GM19452 (cell line): ENCODE results near the gene TRUB1.
"Not testable (repeated sequence)": the region's sequence is repeated elsewhere in the genome, so short reads cannot be mapped to it uniquely, and the experiment has no call there.

ENCODE experiments used
- ATAC-seq: cut with Tn5 transposase; IDR thresholded peaks from one replicate; pipeline ENCODE4 v1.9.1; 2021; ENCODE audit not compliant: unreplicated experiment

Gene TRUB1

DNA sequence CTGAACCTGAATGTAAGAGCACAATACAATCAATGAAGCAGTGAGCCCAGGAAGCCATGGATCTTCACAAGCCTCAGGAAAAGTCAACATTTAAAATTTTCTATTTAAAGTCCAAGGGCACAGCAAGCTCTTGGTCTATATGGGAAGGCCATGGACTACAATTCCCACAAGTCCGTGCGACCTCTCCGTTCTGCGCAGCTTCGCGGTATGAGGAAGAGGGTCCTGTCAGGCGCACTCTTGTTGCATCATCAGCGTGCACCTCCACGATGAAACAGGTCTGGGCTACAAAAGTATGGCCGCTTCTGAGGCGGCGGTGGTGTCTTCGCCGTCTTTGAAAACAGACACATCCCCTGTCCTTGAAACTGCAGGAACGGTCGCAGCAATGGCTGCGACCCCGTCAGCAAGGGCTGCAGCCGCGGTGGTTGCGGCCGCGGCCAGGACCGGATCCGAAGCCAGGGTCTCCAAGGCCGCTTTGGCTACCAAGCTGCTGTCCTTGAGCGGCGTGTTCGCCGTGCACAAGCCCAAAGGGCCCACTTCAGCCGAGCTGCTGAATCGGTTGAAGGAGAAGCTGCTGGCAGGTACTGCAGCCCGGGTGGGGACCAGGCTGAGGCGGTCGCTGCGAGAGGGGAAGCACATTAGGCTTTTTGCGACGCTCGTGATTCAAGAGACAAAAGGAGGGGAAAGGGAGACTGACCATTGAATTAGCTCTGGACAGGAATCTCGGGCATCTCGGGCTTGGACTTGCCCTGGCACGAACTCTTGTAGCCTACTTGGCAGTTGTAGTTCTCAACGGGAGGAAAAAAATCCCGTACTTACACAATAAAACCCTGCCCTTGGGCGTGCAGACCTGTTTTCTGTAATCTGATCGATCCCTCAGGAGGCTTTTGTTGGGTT, at the start of gene TRUB1:
Gene TRUB1, plus strand, starts transcription at position 234 of the 894 bp plus-strand sequence. Its CDS starts 59 bp downstream, at position 293.
- peak; percentile 100 for ATAC-seq

DNA sequence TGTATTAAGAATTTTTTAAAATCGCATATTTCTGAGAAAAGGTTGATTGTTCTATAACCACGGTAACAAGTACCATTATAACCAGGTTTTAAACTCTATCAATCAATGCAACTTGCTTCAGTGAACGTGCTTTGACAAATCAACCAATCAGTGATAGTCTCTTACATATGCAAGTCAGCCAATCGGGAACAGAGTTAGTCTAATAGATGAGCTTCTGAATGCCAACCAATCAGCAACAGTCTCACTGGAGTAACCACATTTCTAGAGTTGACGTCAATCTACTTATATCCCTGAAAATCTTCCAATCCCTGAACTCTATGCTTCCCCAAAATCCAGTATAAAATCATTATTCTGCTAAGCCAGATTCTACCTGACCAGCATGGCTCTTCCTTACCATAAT, 44.7 kb upstream of the TRUB1 start:
- ATAC-seq: no peak

DNA sequence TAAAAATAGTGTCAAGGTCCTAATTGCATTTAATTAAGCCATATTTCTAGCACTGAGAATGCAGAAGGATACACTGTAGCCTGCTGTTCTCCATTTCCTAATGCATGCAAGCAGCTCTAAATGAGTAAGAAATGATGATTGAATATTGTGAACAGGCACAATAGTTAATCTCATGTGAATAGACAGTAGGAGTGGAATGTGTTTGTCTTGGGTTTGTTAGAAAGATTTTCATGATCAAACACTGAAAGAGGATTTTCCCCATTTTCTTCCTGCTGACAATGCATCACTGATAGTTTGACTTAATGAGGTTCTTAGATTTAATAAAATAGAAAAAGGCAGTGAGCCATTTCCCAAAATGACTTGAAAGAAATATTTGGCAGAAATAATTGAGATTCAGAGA, 43.1 kb upstream of the TRUB1 start:
- ATAC-seq: no peak

DNA sequence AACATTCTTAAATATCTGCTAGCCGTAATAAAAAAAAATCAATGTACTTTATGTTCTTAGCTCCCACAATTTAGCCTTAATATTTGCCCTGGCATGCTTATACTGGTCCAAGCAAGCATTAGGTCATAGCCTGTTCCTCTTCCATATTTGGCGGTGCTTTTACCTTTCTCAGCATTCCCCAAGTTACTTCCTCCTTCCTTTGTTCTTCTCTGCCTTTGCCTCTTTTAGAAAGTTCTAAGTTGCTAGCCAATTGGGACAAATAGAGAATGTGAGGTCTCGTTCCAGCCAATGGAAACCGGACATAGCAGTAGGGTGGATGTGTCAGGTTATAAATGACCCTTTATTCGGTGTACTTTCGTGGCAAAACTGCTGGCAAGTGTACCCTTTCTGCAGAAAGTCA, 41.0 kb upstream of the TRUB1 start:
- ATAC-seq: not testable (repeated sequence)

DNA sequence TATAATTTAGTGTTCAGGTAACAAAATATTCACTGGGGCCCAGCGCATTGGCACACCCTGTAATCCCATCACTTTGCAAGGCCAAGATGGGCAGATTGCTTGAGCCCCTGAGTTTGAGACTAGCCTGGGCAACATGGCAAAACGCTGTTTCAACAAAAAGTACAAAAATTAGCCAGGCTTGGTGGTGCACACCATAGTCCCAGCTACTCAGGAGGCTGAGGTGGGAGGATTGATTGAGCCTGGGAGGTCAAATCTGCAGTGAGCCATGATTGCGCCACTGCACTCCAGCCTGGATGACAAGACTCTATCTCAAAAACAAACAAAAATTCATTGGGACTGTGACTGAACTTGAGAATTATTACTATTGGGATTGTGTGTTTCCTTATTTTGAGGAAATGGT, 40.4 kb upstream of the TRUB1 start:
- ATAC-seq: no peak

DNA sequence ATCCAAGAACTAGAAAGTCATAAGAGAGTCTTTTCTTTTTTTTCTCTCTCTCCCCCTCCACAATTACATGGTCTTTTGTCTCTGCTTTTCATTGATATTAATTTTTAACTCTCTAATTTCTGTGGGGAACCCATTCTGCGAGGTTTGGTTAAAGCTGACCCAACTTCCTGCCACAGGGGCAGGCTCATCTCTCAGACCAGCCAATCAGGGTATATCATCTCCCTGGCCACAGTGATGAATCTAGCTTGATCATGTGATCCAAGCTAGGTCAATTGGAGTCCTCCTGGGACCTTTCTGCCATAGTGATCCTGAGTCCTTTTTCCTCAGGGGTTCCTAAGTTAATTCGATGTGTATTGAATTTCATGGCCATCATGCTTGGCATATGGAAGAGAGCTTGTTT, 38.0 kb upstream of the TRUB1 start:
- ATAC-seq: peak; percentile 66

DNA sequence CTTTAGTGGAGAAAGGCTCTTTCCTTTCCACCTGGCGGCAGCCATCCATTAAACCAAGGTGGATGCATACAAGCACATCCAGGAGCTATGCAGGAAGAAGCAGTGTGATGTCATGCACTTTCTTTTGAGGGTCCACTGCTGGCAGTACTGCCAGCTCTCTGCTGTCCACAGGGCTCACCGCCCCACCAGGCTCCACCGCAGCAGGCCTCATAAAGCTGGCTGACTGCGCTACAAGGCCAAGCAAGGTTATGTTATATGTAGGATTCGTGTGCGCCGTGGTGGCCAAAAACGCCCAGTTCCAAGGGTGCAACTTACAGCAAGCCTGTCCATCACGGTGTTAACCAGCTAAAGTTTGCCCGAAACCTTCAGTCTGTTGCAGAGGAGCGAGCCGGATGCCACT, 37.3 kb upstream of the TRUB1 start:
- ATAC-seq: no peak

DNA sequence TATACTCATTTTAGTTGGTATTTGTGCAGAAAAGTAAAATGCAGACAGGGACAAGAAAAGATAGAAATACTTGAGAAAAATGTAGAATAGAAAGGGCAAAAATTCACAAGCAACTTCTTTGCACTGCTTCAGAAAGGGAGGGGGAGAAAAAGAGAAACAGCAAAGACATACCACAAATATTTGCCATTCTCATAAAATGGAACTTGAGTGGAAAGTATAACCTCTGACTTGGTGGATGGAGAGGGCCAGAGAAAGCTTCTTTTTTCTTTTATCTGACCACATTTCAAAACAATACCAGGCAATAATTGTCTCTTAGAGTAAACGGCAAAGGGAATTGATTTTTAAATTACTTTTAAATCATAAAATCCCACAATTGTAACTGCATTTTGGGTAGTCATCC, 35.8 kb upstream of the TRUB1 start:
- ATAC-seq: no peak

DNA sequence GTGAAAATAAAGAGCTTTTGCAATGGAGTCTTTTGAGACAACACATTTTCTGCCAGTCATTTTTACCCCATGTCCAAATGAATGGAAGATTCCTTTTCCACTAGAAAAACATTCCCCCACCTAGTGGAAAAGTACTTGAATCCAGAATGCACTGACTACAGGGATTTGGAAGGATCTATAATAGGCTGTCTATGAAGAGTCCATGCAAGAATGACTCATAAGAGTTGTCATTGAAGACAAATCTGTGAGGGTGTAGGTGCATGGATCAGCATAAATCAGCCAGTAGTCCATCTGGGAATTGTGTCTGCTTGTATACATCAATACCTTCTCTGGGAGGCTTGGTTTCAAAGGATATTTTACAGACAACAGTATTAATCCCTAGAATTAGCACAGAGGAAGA, 32.5 kb upstream of the TRUB1 start:
- no peak for ATAC-seq

DNA sequence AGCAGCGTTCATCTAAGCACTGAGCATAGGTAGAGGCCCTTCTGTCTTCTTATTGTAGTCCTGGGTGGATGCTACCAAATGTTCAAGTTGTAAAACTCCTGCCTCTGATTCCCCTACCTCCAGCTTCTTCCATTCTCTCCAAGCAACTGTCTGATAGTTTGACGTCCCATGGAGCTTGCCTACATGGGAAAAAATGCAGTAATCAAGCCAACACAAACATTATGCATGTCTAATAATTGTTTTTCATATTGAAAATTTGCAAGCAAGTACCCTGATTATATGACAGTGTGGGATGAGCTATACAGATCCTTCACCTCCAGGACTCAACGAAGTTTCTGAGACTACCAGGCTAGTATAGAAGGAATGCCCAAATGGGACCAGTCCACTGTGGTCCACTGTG, 31.0 kb upstream of the TRUB1 start:
- no peak for ATAC-seq

DNA sequence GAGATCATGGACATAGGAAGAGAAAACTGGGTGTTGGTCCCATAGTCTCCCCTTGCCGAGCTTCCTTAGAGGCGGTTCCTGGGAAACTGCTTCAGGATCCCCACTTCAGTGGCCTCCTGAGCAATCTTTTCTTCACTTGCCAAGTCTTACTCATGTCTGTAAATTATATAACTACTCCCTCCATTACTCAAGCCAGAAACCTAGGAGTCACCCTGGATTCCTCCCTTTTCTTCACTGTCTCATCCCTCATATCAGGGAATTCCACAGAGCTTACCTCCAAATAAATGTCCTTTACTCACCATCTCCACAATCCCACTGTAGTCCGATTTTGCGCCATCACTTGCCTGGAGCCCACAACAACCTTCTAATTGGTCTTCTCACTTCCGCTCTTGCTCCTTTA, 29.1 kb upstream of the TRUB1 start:
- ATAC-seq: no peak

DNA sequence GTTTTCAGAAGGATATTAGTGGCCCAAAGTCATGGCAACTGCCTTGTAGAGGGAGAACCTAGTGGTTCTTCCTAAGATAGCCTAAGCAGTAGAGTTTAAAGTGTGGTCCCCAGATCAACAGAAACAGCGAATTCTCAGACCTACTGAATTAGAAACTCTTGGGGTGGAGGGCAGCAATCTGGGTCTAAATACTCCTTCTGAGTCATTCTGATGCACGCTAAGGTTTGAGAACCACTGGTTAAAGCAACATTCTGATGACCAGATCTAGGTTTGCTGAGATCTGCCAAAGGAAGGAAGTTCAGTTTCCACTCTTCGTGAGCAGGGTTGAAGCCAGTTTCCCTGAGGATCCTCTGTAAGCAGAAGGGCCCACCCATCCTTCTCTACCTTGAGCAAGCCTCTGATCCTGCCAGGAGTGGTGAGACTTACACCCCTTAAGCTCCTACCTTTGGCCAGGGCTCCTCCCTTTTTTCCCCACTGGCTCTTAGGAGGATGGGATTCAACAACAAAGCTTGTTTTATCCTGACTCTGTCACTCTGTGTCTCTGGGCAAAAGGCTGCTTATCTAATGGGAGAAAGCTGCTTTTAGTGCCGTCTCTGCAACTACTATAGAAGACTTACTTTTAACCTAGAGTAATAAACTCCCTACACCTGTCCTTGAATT, 26.8 kb upstream of the TRUB1 start:
- peak; percentile 60 for ATAC-seq

DNA sequence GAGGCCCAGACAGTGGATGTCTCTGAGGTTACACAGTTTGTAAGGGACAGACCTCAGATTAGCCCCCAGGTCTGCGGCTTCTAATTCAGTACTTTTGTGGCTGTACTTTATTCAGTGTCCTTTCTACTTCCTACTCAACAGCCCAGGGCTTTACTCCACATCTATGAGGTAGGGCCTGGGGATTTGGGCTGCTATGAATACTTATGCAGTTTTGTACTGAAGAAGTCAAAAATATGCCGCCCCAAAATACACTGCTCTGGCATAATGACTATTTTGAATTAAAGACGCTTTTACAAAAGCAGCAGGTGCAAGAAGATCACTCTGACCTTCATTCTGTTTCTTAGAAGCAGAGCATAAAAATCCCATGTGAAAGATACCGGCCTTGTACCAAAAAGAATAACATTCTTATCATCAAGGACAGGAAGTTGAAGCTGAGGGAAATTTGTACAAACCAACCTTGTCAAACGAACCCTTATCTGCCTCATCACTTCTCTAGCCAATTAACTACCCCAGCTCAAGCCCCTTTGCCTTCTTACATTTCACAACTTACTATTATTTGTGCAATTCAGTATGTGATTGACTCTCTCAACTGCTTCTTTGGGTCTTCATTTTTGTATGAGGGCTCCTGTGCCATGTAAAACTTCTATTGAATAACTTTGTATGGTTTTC, 26.1 kb upstream of the TRUB1 start:
- ATAC-seq: no peak

DNA sequence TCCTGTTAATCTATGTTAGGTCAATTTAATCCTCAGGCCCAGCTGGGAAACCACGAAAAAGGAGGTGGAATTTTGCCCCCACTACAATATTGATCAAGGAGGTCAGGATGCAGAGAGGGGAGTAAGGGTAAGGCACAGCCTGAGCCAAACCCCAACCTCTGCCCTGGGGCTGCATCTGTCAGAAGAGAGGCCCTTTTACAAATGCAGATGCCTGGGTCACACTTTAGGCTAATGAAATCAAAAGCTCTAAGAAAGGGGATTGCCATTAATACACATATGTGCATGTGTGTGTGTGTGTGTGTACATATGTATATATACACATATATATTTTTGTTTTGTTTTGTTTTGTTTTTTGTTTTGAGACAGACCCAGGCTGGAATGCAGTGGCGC, 25.5 kb upstream of the TRUB1 start:
- ATAC-seq: no peak

DNA sequence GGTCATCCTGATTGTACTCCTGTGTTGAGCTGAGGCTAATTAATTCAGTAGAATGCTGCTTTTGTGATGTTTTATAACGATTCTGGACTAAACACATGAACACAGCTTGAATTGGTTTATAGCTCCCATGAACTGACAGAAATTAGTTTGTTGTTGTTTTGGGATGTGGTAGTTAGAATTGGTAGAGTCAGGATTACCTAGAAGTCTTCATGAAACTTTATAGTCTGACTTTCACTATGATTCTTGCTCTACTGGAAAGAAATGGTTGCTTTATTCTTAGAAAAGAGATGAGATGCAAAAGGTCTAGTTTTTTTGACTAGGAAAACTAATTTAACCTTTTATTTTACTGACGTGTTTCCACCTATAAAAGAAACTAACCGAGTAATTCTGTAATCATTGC, 23.4 kb upstream of the TRUB1 start:
- no peak for ATAC-seq

DNA sequence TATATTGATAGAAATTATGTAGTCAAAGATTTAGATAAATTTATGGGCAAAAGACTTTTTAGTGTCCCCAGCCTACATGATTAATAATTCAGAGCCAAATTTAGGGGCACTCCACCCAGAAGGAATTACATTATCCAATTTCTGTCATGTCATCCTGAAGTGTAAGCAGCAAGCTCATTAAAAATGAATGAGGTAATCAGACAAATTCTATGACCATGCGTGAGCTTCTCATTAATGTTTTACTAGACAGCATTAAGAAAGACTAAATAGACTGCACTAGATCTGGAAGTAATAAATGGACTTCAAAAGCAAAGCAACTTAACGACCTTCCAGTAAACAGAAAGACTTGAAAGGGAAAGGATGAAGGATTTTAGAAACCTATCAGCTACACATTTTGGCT, 22.7 kb upstream of the TRUB1 start:
- ATAC-seq: no peak

DNA sequence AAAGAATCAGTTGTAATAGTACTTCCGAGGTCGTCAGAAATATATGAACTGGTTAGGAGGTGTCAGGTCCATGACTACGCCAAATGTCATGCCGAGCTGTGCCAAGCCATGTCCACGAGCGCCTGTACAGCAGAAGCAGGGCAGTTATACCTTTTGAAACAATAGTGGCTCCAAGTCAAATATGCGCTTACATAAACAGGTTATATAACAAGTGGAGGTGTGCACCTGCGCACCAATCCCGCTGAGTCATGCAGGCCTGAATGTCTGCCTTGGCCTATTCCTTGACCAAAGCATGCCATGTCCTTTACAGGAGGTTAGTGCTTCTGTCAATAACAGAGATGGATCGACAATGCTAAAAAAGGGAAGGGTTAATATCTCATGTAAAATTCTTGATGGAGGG, 21.3 kb upstream of the TRUB1 start:
- ATAC-seq: no peak

DNA sequence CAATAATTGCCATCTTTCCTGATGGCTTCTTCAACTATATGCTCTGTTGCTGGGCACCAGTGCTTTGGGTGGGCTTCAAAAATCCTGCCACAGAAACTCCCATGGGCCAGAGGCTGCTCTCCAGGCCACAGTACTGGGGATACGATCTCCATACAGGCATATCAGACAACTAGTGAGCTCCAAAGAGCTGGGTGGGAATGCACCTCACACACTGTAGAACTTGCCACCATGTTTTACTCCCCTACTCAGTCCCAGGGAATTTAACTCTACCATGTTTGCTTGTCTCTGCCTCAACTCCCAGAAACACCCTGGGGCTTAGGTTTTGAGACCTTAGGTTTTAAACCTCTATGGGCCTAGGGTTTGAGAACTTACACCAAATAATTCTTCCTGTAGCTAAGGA, 20.5 kb upstream of the TRUB1 start:
- no peak for ATAC-seq

DNA sequence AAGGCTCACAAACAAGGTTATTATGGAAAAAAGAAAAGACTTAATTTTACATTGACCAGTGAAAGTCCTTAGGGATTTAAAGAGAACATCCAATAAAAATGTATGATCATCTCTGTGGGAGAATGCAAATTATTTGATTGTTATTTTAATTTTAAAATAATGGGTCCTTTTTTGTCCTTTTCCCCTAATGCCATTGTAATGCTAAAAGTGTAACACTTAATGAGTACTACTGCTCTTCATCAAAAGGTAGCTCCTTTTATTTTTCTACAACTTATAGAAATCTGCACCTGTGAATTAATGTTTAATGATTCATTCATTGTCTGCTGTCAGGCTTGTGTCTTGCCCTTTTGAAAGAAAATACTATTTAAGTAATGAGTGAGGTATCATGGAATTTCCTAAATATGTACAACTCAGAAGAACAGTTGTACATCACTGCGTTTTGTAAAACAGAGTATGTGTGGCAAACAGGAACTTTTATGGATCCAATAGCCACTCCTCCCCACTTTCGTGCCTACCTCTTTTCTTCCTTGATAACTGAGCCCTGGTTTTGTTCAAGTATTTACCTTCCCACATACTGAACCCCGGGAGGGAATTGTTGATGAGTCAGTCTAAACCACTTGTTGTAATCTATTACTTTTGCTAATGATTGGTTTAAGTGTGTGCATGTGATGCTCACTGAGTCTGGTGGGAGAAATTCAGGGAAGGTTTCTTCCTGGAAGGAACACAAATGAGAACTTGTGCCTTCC, 19.9 kb upstream of the TRUB1 start:
- ATAC-seq: no peak

DNA sequence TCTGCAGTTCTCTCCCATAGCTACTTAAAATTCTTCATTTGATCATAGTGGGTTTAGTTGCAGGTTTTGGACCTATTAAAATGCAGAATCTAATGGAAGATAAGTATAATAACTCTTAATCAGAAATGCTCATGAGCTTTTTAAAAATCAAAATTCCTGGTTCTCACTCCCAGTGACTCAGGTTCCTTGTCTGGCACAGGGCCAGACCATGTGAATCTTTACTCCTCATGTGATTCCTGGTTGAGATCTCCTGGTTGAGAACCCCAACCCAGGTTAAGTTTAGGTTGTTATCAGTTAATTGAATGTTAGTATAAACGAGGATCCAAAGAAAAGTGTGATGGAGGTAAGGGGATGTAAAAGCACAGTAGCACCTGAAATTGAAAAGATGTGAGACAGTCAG, 17.5 kb upstream of the TRUB1 start:
- ATAC-seq: no peak

DNA sequence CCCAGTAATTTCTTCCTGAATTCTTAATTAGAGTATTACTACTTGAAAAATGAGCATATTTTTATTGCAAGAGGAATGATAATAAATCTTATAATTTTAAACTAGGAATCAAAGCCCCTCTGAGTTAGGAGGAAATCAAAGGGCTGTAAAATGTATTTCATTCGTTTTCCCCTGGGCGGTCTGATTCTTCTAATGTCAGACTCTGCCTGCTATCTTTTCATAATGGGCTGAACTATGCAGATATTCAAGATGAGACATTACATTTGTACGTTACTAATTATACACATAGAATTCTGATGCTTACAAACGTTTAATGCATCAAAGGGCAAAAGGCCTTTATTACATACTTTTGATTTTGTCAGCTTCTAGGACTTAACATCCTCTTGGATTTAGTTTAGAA, 16.0 kb upstream of the TRUB1 start:
- no peak for ATAC-seq
